ENCODE results near the gene PRPF19. TPM values are rescaled to one million over a fixed set of nuclear protein-coding genes. Genes with fewer than 3 reads are reported as not detected.

The PRPF19 gene
- total and polyA plus RNA-seq, 9 of the 15 experiments (the other 6 are each of a cell fraction or from before 2014, with no cell fraction given) = 9.4 to 212 (median 73.2) TPM

GRCh38 chr11:60933416-60934123, 27.2 kb upstream of the PRPF19 start:
- ChIA-PET POLR2A (interaction anchor here (0.7 kb wide), 1 partner anchor 9 kb away, joined by 3 read pairs; no protein-coding TSS in a partner anchor), CTCF (ENCODE audit: low intra/inter-chr PET ratio) (interaction anchor here (0.6 kb wide), 1 partner anchor 20 kb away, joined by 4 read pairs; no protein-coding TSS in a partner anchor)
- H3K27ac ChIP-seq (ENCODE audit: extremely low read depth, low read depth, low read length) = no peak overlapping the region

More at GRCh38 chr11:60933416-60934123, 27.2 kb upstream of the PRPF19 start:
- no peaks in the 10 kb centered on the region for H3K9me3 ChIP-seq (replicated peaks; ENCODE audit: control insufficient read depth, insufficient read depth, low read depth, low read length)
- peaks cover 76 to 94% of the 10 kb centered on the region in 2 experiments for H3K27me3 ChIP-seq (ENCODE audit: control insufficient read depth in 2 of 2, insufficient read depth in 2 of 2, low read length in 2 of 2)
- 15% methylated on average over 36 of the region's 37 CpGs for WGBS (ENCODE audit: insufficient coverage, low coverage, missing lambda C conversion rate)
- TF ChIP-seq ARHGAP35 (IDR thresholded peaks at IDR 0.05; ENCODE audit: partially characterized antibody) = no peak
- no peak for TF ChIP-seq NONO (IDR thresholded peaks at IDR 0.05; ENCODE audit: low read depth in 2 of 2, low read length in 1 of 2)
- no peak for TF ChIP-seq BRF1 (IDR thresholded peaks at IDR 0.05; ENCODE audit: borderline replicate concordance, extremely low read depth, insufficient read length)
- no peak for TF ChIP-seq HMG20A (CRISPR knock-in tag; conservative IDR thresholded peaks at IDR 0.05)
- no peak for TF ChIP-seq HNRNPH1 (optimal IDR thresholded peaks at IDR 0.05; ENCODE audit: low read depth, low read length)
- no peak for TF ChIP-seq E2F3 (CRISPR knock-in tag; IDR thresholded peaks at IDR 0.05)
- TF ChIP-seq SP1 (CRISPR knock-in tag; IDR thresholded peaks at IDR 0.05) = no peak
- no peak for TF ChIP-seq NR2C1 (IDR thresholded peaks at IDR 0.05)
- no peak for TF ChIP-seq NR2C1 (tag; IDR thresholded peaks at IDR 0.05)
- TF ChIP-seq PHB (CRISPR knock-in tag; IDR thresholded peaks at IDR 0.05) = no peak
- TF ChIP-seq SMARCE1 (IDR thresholded peaks at IDR 0.05) = no peak
- TF ChIP-seq IFI16 (CRISPR knock-in tag; IDR thresholded peaks at IDR 0.05) = no peak
- TF ChIP-seq PCBP2 (IDR thresholded peaks at IDR 0.05; ENCODE audit: low read depth, low read length, poor library complexity, severe bottlenecking) = no peak
- TF ChIP-seq PHF8 (IDR thresholded peaks at IDR 0.05; ENCODE audit: borderline replicate concordance, low read length) = no peak
- TF ChIP-seq ZNF79 (CRISPR knock-in tag; IDR thresholded peaks at IDR 0.05; ENCODE audit: low read depth) = no peak
- no peak for TF ChIP-seq HDAC8 (tag; IDR thresholded peaks at IDR 0.05)
- no peak for TF ChIP-seq YBX1 (IDR thresholded peaks at IDR 0.05)
- TF ChIP-seq, protein P1, sequence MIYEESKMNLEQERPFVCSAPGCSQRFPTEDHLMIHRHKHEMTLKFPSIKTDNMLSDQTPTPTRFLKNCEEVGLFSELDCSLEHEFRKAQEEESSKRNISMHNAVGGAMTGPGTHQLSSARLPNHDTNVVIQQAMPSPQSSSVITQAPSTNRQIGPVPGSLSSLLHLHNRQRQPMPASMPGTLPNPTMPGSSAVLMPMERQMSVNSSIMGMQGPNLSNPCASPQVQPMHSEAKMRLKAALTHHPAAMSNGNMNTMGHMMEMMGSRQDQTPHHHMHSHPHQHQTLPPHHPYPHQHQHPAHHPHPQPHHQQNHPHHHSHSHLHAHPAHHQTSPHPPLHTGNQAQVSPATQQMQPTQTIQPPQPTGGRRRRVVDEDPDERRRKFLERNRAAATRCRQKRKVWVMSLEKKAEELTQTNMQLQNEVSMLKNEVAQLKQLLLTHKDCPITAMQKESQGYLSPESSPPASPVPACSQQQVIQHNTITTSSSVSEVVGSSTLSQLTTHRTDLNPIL (CRISPR knock-in tag; IDR thresholded peaks at IDR 0.05) = no peak
- TF ChIP-seq ZNF224 (CRISPR knock-in tag; IDR thresholded peaks at IDR 0.05) = no peak
- TF ChIP-seq MIER1 (IDR thresholded peaks at IDR 0.05; ENCODE audit: low read depth) = no peak
- no peaks in the 10 kb centered on the region for H3K9me1 ChIP-seq (ENCODE audit: control insufficient read depth, insufficient read depth, low read length)
- H2AFZ ChIP-seq (ENCODE audit: low read depth, low read length) = no peak overlapping the region
- BruUV-seq (replicated peaks) = no TSS peak
- H3K79me2 ChIP-seq (ENCODE audit: control insufficient read depth, insufficient read depth, low read length) = no peaks in the 10 kb centered on the region
- in situ Hi-C loops (cut with MboI) = no loop called here
- intact Hi-C loops (cut with micrococcal nuclease) = no loop called here
- H3K36me3 ChIP-seq (ENCODE audit: control insufficient read depth, insufficient read depth, low read length) = no peaks in the 10 kb centered on the region
- H4K20me1 ChIP-seq (replicated peaks; ENCODE audit: control insufficient read depth, insufficient read depth, low read length) = peaks cover 19% of the 10 kb centered on the region; the same call in 1 of the 2 replicates
- ATAC-seq (no peak), DNase-seq (ENCODE audit: extremely low read depth in 1 of 4, low spot score in 3 of 4) (no peak), FAIRE-seq (no peak)
- H3K4me3 ChIP-seq = no peak overlapping the region
- no peak overlapping the region for H3K4me2 ChIP-seq (ENCODE audit: insufficient read depth, low read length)
- no peak overlapping the region; a peak in 1 of 4 replicates for H3K9ac ChIP-seq (ENCODE audit: insufficient read depth in 1 of 2, low read depth in 2 of 2, low read length in 2 of 2)
- peaks cover 0 to 26% of the 10 kb centered on the region in 2 experiments; a peak in 1 of 5 replicates for H3K4me1 ChIP-seq (replicated peaks in 1 of 2; ENCODE audit: control insufficient read depth in 2 of 2, insufficient read depth in 2 of 2, low read length in 2 of 2)
